Psoas muscle (tissue), 8 donors: ENCODE data around the gene VPS37C. TPM values are rescaled to one million over a fixed set of nuclear protein-coding genes. Genes with fewer than 3 reads are reported as not detected.
"Not testable (repeated sequence)": the region's sequence is repeated elsewhere in the genome, so short reads cannot be mapped to it uniquely, and the experiment has no call there.

Source experiments
- ATAC-seq, 4 donors: fragments of 200-7000 bp; cut with Tn5 transposase; one replicate each; pipeline ENCODE4 v1.9.1; 2020; ENCODE audit warnings: moderate library complexity in 3 of 4, mild to moderate bottlenecking in 2 of 4
- DNase-seq, 2 donors: peaks; one replicate each; pipeline ENCODE4 v3.0.0-alpha.2; 2020
- H3K27ac ChIP-seq: fragments of 200-600 bp; one replicate; pipeline ENCODE4 v1.8.0; 2022
- H3K27me3 ChIP-seq, 3 donors: fragments of 200-600 bp in 1 of 3; one replicate each; pipeline versions ENCODE4 v1.6.1 to v1.8.0; 2013 to 2022; ENCODE audit warnings: low read length in 2 of 3, mild to moderate bottlenecking in 2 of 3, moderate library complexity in 1 of 3; ENCODE audit not compliant: insufficient read depth in 3 of 3
- H3K36me3 ChIP-seq, 2 donors: fragments of 200-600 bp in 1 of 2; one replicate each; pipeline versions ENCODE4 v1.6.1 to v1.8.0; 2013 to 2022; ENCODE audit warnings: low read depth in 1 of 2, mild to moderate bottlenecking in 1 of 2, moderate library complexity in 1 of 2; ENCODE audit not compliant: insufficient read depth in 1 of 2
- H3K4me1 ChIP-seq: fragments of 200-600 bp; one replicate; pipeline ENCODE4 v1.8.0; 2022
- H3K4me3 ChIP-seq: fragments of 200-600 bp; one replicate; pipeline ENCODE4 v1.8.0; 2022; ENCODE audit warnings: mild to moderate bottlenecking
- H3K9me3 ChIP-seq: fragments of 200-600 bp; one replicate; pipeline ENCODE4 v1.8.0; 2022
- CTCF ChIP-seq: fragments of 200-600 bp; IDR thresholded peaks from one replicate; pipeline ENCODE4 v1.8.0; 2022; ENCODE audit warnings: antibody characterized with exemption
- WGBS, 3 donors: extraction: QIAGEN DNeasy Blood & Tissue Kit; methylation state at CpG; one replicate each; pipeline versions ENCODE4 v1.1.6 to v1.1.7; 2013; 5-methylcytosine and 5-hydroxymethylcytosine counted together
- intact Hi-C, 2 donors: fragments of 100-400 bp; cut with DNase I; formaldehyde crosslinking; loops; one replicate each; pipeline versions ENCODE4 v1.11.0 to v1.14.2; 2022
- long read RNA-seq, 2 donors: library from polyadenylated mRNA; unstranded; transcript quantifications; one replicate each; pipeline ENCODE4 v2.0.0, GENCODE V29; 2021
- polyA plus RNA-seq, 3 donors: library from polyadenylated mRNA; stranded (reverse); fragments of 200-250 nt; gene quantifications; one replicate each; pipeline ENCODE4 v1.2.3, GENCODE V29; 2013
- total RNA-seq, 4 donors: library from RNA; stranded (reverse); fragmentation: NEBNext Ultra II Directional in 2 of 4; extraction: Animal tissue kit (Norgen Biotek cat#: 25700) in 2 of 4; gene quantifications; one replicate each; pipeline versions ENCODE4 v1.2.1 to v1.2.4, GENCODE V29; 2021 to 2023
- donor health status: healthy with polysubstance abuse.
- donor health status: DM: no; HTN: no; CAD: no; lungs with moderate emphysema.
- donor health status: Bipolar disorder and iron deficiency.
- donor health status: healthy.
- donor health status: DM: yes; HTN: yes; CAD: no.
- donor health status: DM: no; HTN: no; CAD: no.
- donor health status: DM: no; HTN: no; CAD: no.
- donor health status: DM: yes; HTN: yes; CAD: no.

Gene VPS37C
- total RNA-seq, result 10 to 100 TPM; 16.9 to 27.3 (median 23.5) TPM
- 10 to 100 TPM; 18.9 to 39.8 (median 25.6) TPM for polyA plus RNA-seq
- long read RNA-seq, donor 1, partial matches to known transcripts, result 0 of 10 reads
- long read RNA-seq, donor 1, other reads (novel, unspliced or antisense), result 6 of 10 reads
- long read RNA-seq, donor 2, transcript VPS37C-201 (5 exons, 2,865 nt), result major isoform, 14 of 36 reads
- long read RNA-seq, donor 2, partial matches to known transcripts, result 0 of 36 reads
- long read RNA-seq, donor 2, other reads (novel, unspliced or antisense), result 22 of 36 reads

GRCh38 chr11:61161190-61162091 lies at the start of gene VPS37C:
VPS37C (minus strand) TSS chr11:61161426; CDS start chr11:61138829, 22,597 bp downstream.
- Histone ChIP-seq H3K4me1 (peaks cover 35% of the 10 kb centered on the region), H3K27me3 (no peaks in the 10 kb centered on the region), H3K36me3 (no peaks in the 10 kb centered on the region), H3K4me3 (peak within 1 kb of the TSS; percentile 90), H3K27ac (peak within 1 kb of the TSS; percentile 98), H3K9me3 (no peaks in the 10 kb centered on the region)
- TF ChIP-seq CTCF, result peak; percentile 24
- peak; percentile 97 to 98 (median 97) for ATAC-seq
- DNase-seq, result peak; percentile 88 to 94
- intact Hi-C loops, result loop anchor here in 1 of 2 donors (10.0 kb wide), 1 partner anchor 317 kb away; the partner anchor contains the start of gene CCDC86
- 0 to 1% (median 0%) methylated on average over 49 to 76 of the region's 85 CpGs for whole genome bisulfite sequencing, 3 donors

GRCh38 chr11:61210629-61211028 lies 49.4 kb upstream of the VPS37C start:
- DNase-seq, H3K36me3 ChIP-seq, H3K9me3 ChIP-seq, H3K4me1 ChIP-seq, intact Hi-C loops, ATAC-seq, H3K27ac ChIP-seq, H3K27me3 ChIP-seq, H3K4me3 ChIP-seq: not testable (repeated sequence)
- no CpG with 5 or more reads among the region's 6 CpGs for WGBS, 3 donors

- H3K27ac ChIP-seq, ATAC-seq, H3K36me3 ChIP-seq, H3K4me1 ChIP-seq, H3K4me3 ChIP-seq, H3K27me3 ChIP-seq, DNase-seq, intact Hi-C loops, H3K9me3 ChIP-seq: not testable (repeated sequence)
- no CpG with 5 or more reads among the region's 9 CpGs for WGBS, 3 donors
Measured at GRCh38 chr11:61207636-61208310, 46.5 kb upstream of the VPS37C start.

GRCh38 chr11:61204502-61205059 lies 43.4 kb upstream of the VPS37C start:
- H3K4me1 ChIP-seq, intact Hi-C loops, H3K4me3 ChIP-seq, H3K9me3 ChIP-seq, H3K36me3 ChIP-seq, H3K27ac ChIP-seq, DNase-seq, H3K27me3 ChIP-seq: not testable (repeated sequence)
- WGBS, 3 donors, result 61 to 62% (median 61%) methylated on average over 14 of the region's 14 CpGs
- peak in 1 of 4 donors; percentile 14 for ATAC-seq

- DNase-seq, H3K4me1 ChIP-seq, ATAC-seq, H3K36me3 ChIP-seq, intact Hi-C loops, H3K4me3 ChIP-seq, H3K9me3 ChIP-seq, H3K27ac ChIP-seq, H3K27me3 ChIP-seq: not testable (repeated sequence)
- whole genome bisulfite sequencing, 3 donors, result 82% methylated on average over 2 of the region's 5 CpGs; no CpG with 5 or more reads in 2 of the 3 donors
Measured at GRCh38 chr11:61203873-61204272, 42.6 kb upstream of the VPS37C start.

- H3K36me3 ChIP-seq, H3K4me1 ChIP-seq, ATAC-seq, DNase-seq, intact Hi-C loops, H3K27ac ChIP-seq, H3K27me3 ChIP-seq, H3K4me3 ChIP-seq, H3K9me3 ChIP-seq: not testable (repeated sequence)
- WGBS, 3 donors, result 66 to 77% (median 74%) methylated on average over 17 of the region's 18 CpGs
Measured at GRCh38 chr11:61202950-61203746, 41.9 kb upstream of the VPS37C start, which contains the start of gene PGA3. PGA3 (plus strand) TSS chr11:61203515; CDS start chr11:61203565, 50 bp downstream.
